Measurements from ENCODE around the gene CPLX3.

Gene CPLX3

GRCh38 chr15:74791667-74792066 lies 34.8 kb upstream of the CPLX3 start:
- Mint-ChIP-seq H3K4me1 (ENCODE audit: low read depth in 2 of 2) (peaks cover 75 to 82% of the 10 kb centered on the region in 2 donors), H3K27ac (peak overlapping the region; percentile 94 to 96), H3K27me3 (no peaks in the 10 kb centered on the region), H3K4me3 (peak overlapping the region; percentile 80 to 82), H3K36me3 (ENCODE audit: insufficient read depth) (peaks cover 80% of the 10 kb centered on the region), H3K9me3 (no peaks in the 10 kb centered on the region)
- ATAC-seq (replicated peaks) (no peak), DNase-seq (no peak)

- peak overlapping the region; percentile 80 to 82 for H3K4me3 Mint-ChIP-seq
- peaks cover 75 to 82% of the 10 kb centered on the region in 2 donors for H3K4me1 Mint-ChIP-seq (ENCODE audit: low read depth in 2 of 2)
- H3K27ac Mint-ChIP-seq, result peak overlapping the region; percentile 94 to 96
- DNase-seq (no peak), ATAC-seq (replicated peaks) (no peak)
- H3K27me3 Mint-ChIP-seq, result no peaks in the 10 kb centered on the region
- peaks cover 76% of the 10 kb centered on the region for H3K36me3 Mint-ChIP-seq (ENCODE audit: insufficient read depth)
- H3K9me3 Mint-ChIP-seq, result no peaks in the 10 kb centered on the region
Measured at GRCh38 chr15:74792227-74793016, 34.0 kb upstream of the CPLX3 start.

- Mint-ChIP-seq H3K27ac (peak overlapping the region; percentile 84 to 96), H3K4me3 (peak overlapping the region; percentile 80 to 82), H3K4me1 (ENCODE audit: low read depth in 2 of 2) (peaks cover 75 to 81% of the 10 kb centered on the region in 2 donors), H3K36me3 (ENCODE audit: insufficient read depth) (peaks cover 73% of the 10 kb centered on the region), H3K27me3 (no peaks in the 10 kb centered on the region), H3K9me3 (no peaks in the 10 kb centered on the region)
- peak; percentile 73 to 79 (median 76) for DNase-seq
- ATAC-seq (replicated peaks), result peak; percentile 51
Measured at GRCh38 chr15:74793135-74794028, 33.0 kb upstream of the CPLX3 start.

GRCh38 chr15:74794248-74794969 lies 32.0 kb upstream of the CPLX3 start:
- no peaks in the 10 kb centered on the region for H3K27me3 Mint-ChIP-seq
- no peaks in the 10 kb centered on the region for H3K9me3 Mint-ChIP-seq
- H3K27ac Mint-ChIP-seq, result peak overlapping the region; percentile 83 to 86
- peaks cover 72 to 77% of the 10 kb centered on the region in 2 donors for H3K4me1 Mint-ChIP-seq (ENCODE audit: low read depth in 2 of 2)
- DNase-seq (no peak), ATAC-seq (replicated peaks) (no peak)
- peaks cover 68% of the 10 kb centered on the region for H3K36me3 Mint-ChIP-seq (ENCODE audit: insufficient read depth)
- peak overlapping the region; percentile 71 to 79 for H3K4me3 Mint-ChIP-seq

- peak overlapping the region; percentile 83 to 86 for H3K27ac Mint-ChIP-seq
- H3K4me1 Mint-ChIP-seq (ENCODE audit: low read depth in 2 of 2), result peaks cover 72 to 74% of the 10 kb centered on the region in 2 donors
- no peak for DNase-seq
- no peak for ATAC-seq (replicated peaks)
- no peaks in the 10 kb centered on the region for H3K27me3 Mint-ChIP-seq
- no peaks in the 10 kb centered on the region for H3K9me3 Mint-ChIP-seq
- peak overlapping the region; percentile 71 to 79 for H3K4me3 Mint-ChIP-seq
- peaks cover 68% of the 10 kb centered on the region for H3K36me3 Mint-ChIP-seq (ENCODE audit: insufficient read depth)
Measured at GRCh38 chr15:74794970-74795349, 31.5 kb upstream of the CPLX3 start.

- Mint-ChIP-seq H3K4me3 (peak overlapping the region; percentile 51 to 75), H3K36me3 (ENCODE audit: insufficient read depth) (peaks cover 68% of the 10 kb centered on the region), H3K9me3 (no peaks in the 10 kb centered on the region), H3K4me1 (ENCODE audit: low read depth in 2 of 2) (peaks cover 70% of the 10 kb centered on the region in 2 donors), H3K27me3 (no peaks in the 10 kb centered on the region), H3K27ac (peak overlapping the region; percentile 83 to 86)
- ATAC-seq (replicated peaks), result no peak
- DNase-seq, result no peak
Measured at GRCh38 chr15:74795966-74796625, 30.3 kb upstream of the CPLX3 start.

- Mint-ChIP-seq H3K4me3 (peak overlapping the region; percentile 57 to 58), H3K9me3 (no peaks in the 10 kb centered on the region), H3K27me3 (no peaks in the 10 kb centered on the region), H3K4me1 (ENCODE audit: low read depth in 2 of 2) (peaks cover 47 to 49% of the 10 kb centered on the region in 2 donors), H3K36me3 (ENCODE audit: insufficient read depth) (peaks cover 78% of the 10 kb centered on the region), H3K27ac (peak overlapping the region; percentile 91 to 94)
- DNase-seq (no peak), ATAC-seq (replicated peaks) (no peak)
Measured at GRCh38 chr15:74798388-74799254, 27.8 kb upstream of the CPLX3 start.

- ATAC-seq (replicated peaks) (peak; percentile 5), DNase-seq (no peak)
- peak overlapping the region; percentile 91 to 94 for H3K27ac Mint-ChIP-seq
- H3K27me3 Mint-ChIP-seq, result no peaks in the 10 kb centered on the region
- peaks cover 49% of the 10 kb centered on the region in 2 donors for H3K4me1 Mint-ChIP-seq (ENCODE audit: low read depth in 2 of 2)
- no peaks in the 10 kb centered on the region for H3K9me3 Mint-ChIP-seq
- peak overlapping the region in 1 of 2 donors; percentile 57 for H3K4me3 Mint-ChIP-seq
- peaks cover 81% of the 10 kb centered on the region for H3K36me3 Mint-ChIP-seq (ENCODE audit: insufficient read depth)
Measured at GRCh38 chr15:74799255-74799855, 27.1 kb upstream of the CPLX3 start.

- peak overlapping the region; percentile 91 to 94 for H3K27ac Mint-ChIP-seq
- H3K36me3 Mint-ChIP-seq (ENCODE audit: insufficient read depth), result peaks cover 75% of the 10 kb centered on the region
- H3K27me3 Mint-ChIP-seq, result no peaks in the 10 kb centered on the region
- peaks cover 43 to 46% of the 10 kb centered on the region in 2 donors for H3K4me1 Mint-ChIP-seq (ENCODE audit: low read depth in 2 of 2)
- H3K4me3 Mint-ChIP-seq, result peak overlapping the region; percentile 51 to 57
- ATAC-seq (replicated peaks) (peak; percentile 95), DNase-seq (peak; percentile 88 to 90 (median 89))
- H3K9me3 Mint-ChIP-seq, result no peaks in the 10 kb centered on the region
Measured at GRCh38 chr15:74799856-74800558, 26.4 kb upstream of the CPLX3 start.

- H3K27me3 Mint-ChIP-seq, result no peaks in the 10 kb centered on the region
- peaks cover 37 to 41% of the 10 kb centered on the region in 2 donors for H3K4me1 Mint-ChIP-seq (ENCODE audit: low read depth in 2 of 2)
- DNase-seq (no peak), ATAC-seq (replicated peaks) (no peak)
- no peak overlapping the region for H3K4me3 Mint-ChIP-seq
- peak overlapping the region; percentile 91 to 94 for H3K27ac Mint-ChIP-seq
- no peaks in the 10 kb centered on the region for H3K9me3 Mint-ChIP-seq
- peaks cover 70% of the 10 kb centered on the region for H3K36me3 Mint-ChIP-seq (ENCODE audit: insufficient read depth)
Measured at GRCh38 chr15:74800559-74801094, 25.8 kb upstream of the CPLX3 start.

GRCh38 chr15:74801311-74801997 lies 25.0 kb upstream of the CPLX3 start:
- Mint-ChIP-seq H3K4me1 (ENCODE audit: low read depth in 2 of 2) (peaks cover 33 to 36% of the 10 kb centered on the region in 2 donors), H3K4me3 (no peak overlapping the region), H3K9me3 (no peaks in the 10 kb centered on the region), H3K27ac (peak overlapping the region in 1 of 2 donors; percentile 8), H3K27me3 (no peaks in the 10 kb centered on the region), H3K36me3 (ENCODE audit: insufficient read depth) (peaks cover 63% of the 10 kb centered on the region)
- no peak for DNase-seq
- no peak for ATAC-seq (replicated peaks)
